Ovary (tissue), 9 donors: Measurements from ENCODE around the gene TSFM. TPM values are rescaled to one million over a fixed set of nuclear protein-coding genes. Genes with fewer than 3 reads are reported as not detected.
A peak's percentile ranks its signal among the peaks of the same experiment; 100 is the strongest.

Experiments
- DNase-seq, 5 donors: peaks; one replicate each; pipeline ENCODE4 v3.0.0-alpha.2; 2019 to 2020
- H3K27ac ChIP-seq, 2 donors: fragments of 200-600 bp; one replicate each; pipeline versions ENCODE4 v1.5.1 to v1.8.0; 2019 to 2022
- H3K27me3 ChIP-seq: fragments of 200-600 bp; one replicate; pipeline ENCODE4 v1.8.0; 2022
- H3K36me3 ChIP-seq: fragments of 200-600 bp; sonication (generic); one replicate; pipeline ENCODE4 v1.5.1; 2019
- H3K4me1 ChIP-seq: one replicate; pipeline ENCODE4 v1.8.1; 2013; ENCODE audit warnings: mild to moderate bottlenecking, moderate library complexity; ENCODE audit not compliant: insufficient read depth
- H3K4me3 ChIP-seq: fragments of 200-600 bp; sonication (generic); one replicate; pipeline ENCODE4 v1.5.1; 2017
- H3K9me3 ChIP-seq, 2 donors: fragments of 200-600 bp in 1 of 2; sonication (generic) in 1 of 2; one replicate each; pipeline versions ENCODE4 v1.5.1 to v1.8.1; 2013 to 2019; ENCODE audit warnings: mild to moderate bottlenecking in 1 of 2, moderate library complexity in 1 of 2
- CTCF ChIP-seq, 3 donors: fragments of 450-650 bp in 2 of 3; fragments of 200-600 bp in 1 of 3; IDR thresholded peaks; one replicate each; pipeline versions ENCODE4 v1.5.1 to v1.8.0; 2016 to 2022; ENCODE audit warnings: antibody characterized with exemption in 3 of 3, mild to moderate bottlenecking in 1 of 3
- EP300 ChIP-seq: sonication (generic); formaldehyde crosslinking; IDR thresholded peaks from one replicate; pipeline ENCODE4 v1.6.1; 2017; ENCODE audit warnings: antibody characterized with exemption
- POLR2A ChIP-seq: fragments of 450-650 bp; IDR thresholded peaks from one replicate; pipeline ENCODE4 v1.6.1; 2017; ENCODE audit warnings: antibody characterized with exemption, mild to moderate bottlenecking, moderate library complexity
- WGBS, 3 donors: extraction: QIAGEN DNeasy Blood & Tissue Kit in 1 of 3; methylation state at CpG; one replicate each; pipeline versions ENCODE4 v1.1.5 to v1.1.7; 2013 to 2017; 5-methylcytosine and 5-hydroxymethylcytosine counted together
- intact Hi-C, 4 donors: fragments of 100-400 bp; cut with DNase I; formaldehyde crosslinking; loops; one replicate each; pipeline versions ENCODE4 v1.11.0 to v1.15.1; 2022 to 2023
- polyA plus RNA-seq, 2 donors: library from polyadenylated mRNA; stranded (reverse); fragments of 200-250 nt in 1 of 2; fragments of 350-450 nt in 1 of 2; fragmentation: Illumina TruSeq in 1 of 2; extraction: RNeasy Lipid Tissue Mini Kit (QIAGEN cat#74804) in 1 of 2; gene quantifications; one replicate each; pipeline ENCODE4 v1.2.3, GENCODE V29; 2013 to 2014
- total RNA-seq, 7 donors: library from RNA; depleted of rRNA in 2 of 7; stranded (reverse); fragments of >200 nt in 2 of 7; fragmentation: NEBNext Ultra II Directional in 3 of 7; extraction: Animal tissue kit (Norgen Biotek cat#: 25700) in 3 of 7; gene quantifications; one replicate each; pipeline versions ENCODE4 v1.1.0 to v1.2.4, GENCODE V29; 2016 to 2023
- donor health status: DM: no; HTN: no; CAD: no; lungs with moderate emphysema.
- donor health status: DM: no; HTN: no; CAD: no.
- donor health status: Bipolar disorder and iron deficiency.
- donor health status: DM: yes; HTN: yes; CAD: no.
- donor health status: DM: no; HTN: no; CAD: no.
- donor health status: DM: yes; HTN: yes; CAD: no.

Gene TSFM
- total and polyA plus RNA-seq, 9 donors = 13.2 to 28.1 (median 20.1) TPM

GRCh38 chr12:57738661-57739237 lies 43.8 kb upstream of the TSFM start, which contains the start of gene AGAP2:
Gene AGAP2, minus strand, starts transcription at chr12:57738742. Its CDS starts 496 bp downstream, at chr12:57738246.
- 1 to 4% (median 3%) methylated on average over 33 to 36 of the region's 36 CpGs for WGBS, 3 donors
- Histone ChIP-seq H3K27me3 (peaks cover 7% of the 10 kb centered on the region), H3K9me3 (no peaks in the 10 kb centered on the region), H3K27ac (no peak within 1 kb of the TSS), H3K4me1 (peaks cover 5% of the 10 kb centered on the region), H3K4me3 (peak within 1 kb of the TSS; percentile 2), H3K36me3 (no peaks in the 10 kb centered on the region)
- TF ChIP-seq CTCF (IDR thresholded peaks at IDR 0.05) = no peak
- TF ChIP-seq POLR2A = no peak
- no peak for TF ChIP-seq EP300
- DNase-seq = no peak
- intact Hi-C loops = no loop called here

- H3K4me3 ChIP-seq = no peak overlapping the region
- H3K27me3 ChIP-seq = peaks cover 7% of the 10 kb centered on the region
- no peak for DNase-seq
- H3K36me3 ChIP-seq = no peaks in the 10 kb centered on the region
- H3K4me1 ChIP-seq = peaks cover 9% of the 10 kb centered on the region
- TF ChIP-seq CTCF (IDR thresholded peaks at IDR 0.05) = no peak
- H3K9me3 ChIP-seq = no peaks in the 10 kb centered on the region
- WGBS, 3 donors = 11 to 21% (median 16%) methylated on average over 7 of the region's 7 CpGs
- no peak overlapping the region for H3K27ac ChIP-seq
- intact Hi-C loops = no loop called here
Measured at GRCh38 chr12:57739387-57739786, 43.2 kb upstream of the TSFM start.

- TF ChIP-seq CTCF (IDR thresholded peaks at IDR 0.05) (no peak), POLR2A (no peak), EP300 (no peak)
Measured at GRCh38 chr12:57739914-57740538, 42.6 kb upstream of the TSFM start.

GRCh38 chr12:57740656-57741412 lies 41.8 kb upstream of the TSFM start:
- TF ChIP-seq POLR2A (no peak), EP300 (no peak), CTCF (IDR thresholded peaks at IDR 0.05) (no peak)
- H3K4me1 ChIP-seq = peaks cover 12% of the 10 kb centered on the region
- no peak overlapping the region for H3K4me3 ChIP-seq

More at GRCh38 chr12:57739914-57740538, 42.6 kb upstream of the TSFM start:
- Histone ChIP-seq H3K27ac (no peak overlapping the region), H3K4me3 (no peak overlapping the region), H3K27me3 (peaks cover 7% of the 10 kb centered on the region), H3K4me1 (peaks cover 9% of the 10 kb centered on the region), H3K9me3 (no peaks in the 10 kb centered on the region), H3K36me3 (no peaks in the 10 kb centered on the region)
- DNase-seq = no peak
- 26 to 31% (median 30%) methylated on average over 10 of the region's 10 CpGs for WGBS, 3 donors
- intact Hi-C loops = no loop called here

More at GRCh38 chr12:57740656-57741412, 41.8 kb upstream of the TSFM start:
- Histone ChIP-seq H3K27me3 (peaks cover 7% of the 10 kb centered on the region), H3K36me3 (no peaks in the 10 kb centered on the region), H3K9me3 (no peaks in the 10 kb centered on the region), H3K27ac (no peak overlapping the region)
- intact Hi-C loops = no loop called here
- 64 to 78% (median 70%) methylated on average over 5 of the region's 5 CpGs for WGBS, 3 donors
- DNase-seq = no peak
